ENCODE results near the gene SMDT1. TPM values are rescaled to one million over a fixed set of nuclear protein-coding genes. Genes with fewer than 3 reads are reported as not detected.
A peak's percentile ranks its signal among the peaks of the same experiment; 100 is the strongest.

Gene SMDT1
- total RNA-seq, 1 donor from 2014 or later: 80.6 TPM

- H3K27ac Mint-ChIP-seq: no peak overlapping the region
- DNase-seq (ENCODE audit: extremely low spot score, unreplicated experiment): no peak
- H3K36me3 Mint-ChIP-seq: no peaks in the 10 kb centered on the region
- no peaks in the 10 kb centered on the region for H3K9me3 Mint-ChIP-seq
- H3K4me3 Mint-ChIP-seq: no peak overlapping the region
- no peaks in the 10 kb centered on the region for H3K27me3 Mint-ChIP-seq
- no peak for TF ChIP-seq CTCF (conservative IDR thresholded peaks at IDR 0.05)
- H3K4me1 Mint-ChIP-seq (ENCODE audit: unreplicated experiment): no peaks in the 10 kb centered on the region
These were observed 28.8 kb upstream of the SMDT1 start for GRCh38 chr22:42050641-42051180.

- DNase-seq (ENCODE audit: extremely low spot score, unreplicated experiment): no peak
- H3K4me3 Mint-ChIP-seq: no peak overlapping the region
- H3K9me3 Mint-ChIP-seq: peaks cover 8% of the 10 kb centered on the region
- H3K27ac Mint-ChIP-seq: no peak overlapping the region
- H3K4me1 Mint-ChIP-seq (ENCODE audit: unreplicated experiment): no peaks in the 10 kb centered on the region
- no peaks in the 10 kb centered on the region for H3K27me3 Mint-ChIP-seq
- TF ChIP-seq CTCF (conservative IDR thresholded peaks at IDR 0.05): no peak
- peaks cover 7% of the 10 kb centered on the region for H3K36me3 Mint-ChIP-seq
These were observed 26.7 kb upstream of the SMDT1 start for GRCh38 chr22:42052765-42053164.

- Mint-ChIP-seq H3K4me3 (no peak overlapping the region), H3K4me1 (ENCODE audit: unreplicated experiment) (no peaks in the 10 kb centered on the region), H3K9me3 (peaks cover 14% of the 10 kb centered on the region), H3K27me3 (no peaks in the 10 kb centered on the region), H3K36me3 (peaks cover 24% of the 10 kb centered on the region), H3K27ac (no peak overlapping the region)
- DNase-seq (ENCODE audit: extremely low spot score, unreplicated experiment): no peak
- TF ChIP-seq CTCF (conservative IDR thresholded peaks at IDR 0.05): no peak
These were observed 22.6 kb upstream of the SMDT1 start for GRCh38 chr22:42056757-42057511.

- peaks cover 33% of the 10 kb centered on the region for H3K36me3 Mint-ChIP-seq
These were observed 19.0 kb upstream of the SMDT1 start for GRCh38 chr22:42060489-42060888.

GRCh38 chr22:42061041-42061440, 18.5 kb upstream of the SMDT1 start:
- no peaks in the 10 kb centered on the region for H3K4me1 Mint-ChIP-seq (ENCODE audit: unreplicated experiment)
- H3K4me3 Mint-ChIP-seq: no peak overlapping the region
- TF ChIP-seq CTCF (conservative IDR thresholded peaks at IDR 0.05): no peak
- DNase-seq (ENCODE audit: extremely low spot score, unreplicated experiment): peak; percentile 53
- peaks cover 14% of the 10 kb centered on the region for H3K9me3 Mint-ChIP-seq
- peaks cover 36% of the 10 kb centered on the region for H3K36me3 Mint-ChIP-seq
- no peak overlapping the region for H3K27ac Mint-ChIP-seq
- H3K27me3 Mint-ChIP-seq: no peaks in the 10 kb centered on the region

More at GRCh38 chr22:42060489-42060888, 19.0 kb upstream of the SMDT1 start:
- TF ChIP-seq CTCF (conservative IDR thresholded peaks at IDR 0.05): no peak
- Mint-ChIP-seq H3K27ac (no peak overlapping the region), H3K9me3 (peaks cover 14% of the 10 kb centered on the region), H3K4me3 (no peak overlapping the region), H3K27me3 (no peaks in the 10 kb centered on the region), H3K4me1 (ENCODE audit: unreplicated experiment) (no peaks in the 10 kb centered on the region)
- peak; percentile 43 for DNase-seq (ENCODE audit: extremely low spot score, unreplicated experiment)

Data from type B pancreatic cell (in vitro differentiated cells).